GM18517 (cell line): ENCODE measurements around the gene RNF186.
"Not testable (repeated sequence)": the region's sequence is repeated elsewhere in the genome, so short reads cannot be mapped to it uniquely, and the experiment has no call there.

Experiments
- ATAC-seq: cut with Tn5 transposase; IDR thresholded peaks from one replicate; pipeline ENCODE4 v1.9.1; 2021; ENCODE audit warnings: mild to moderate bottlenecking, moderate library complexity; ENCODE audit not compliant: unreplicated experiment

RNF186 gene

GRCh38 chr1:19825298-19825697, 10.2 kb upstream of the RNF186 start:
- ATAC-seq = no peak

- ATAC-seq = no peak
Measured at GRCh38 chr1:19824541-19824940, 9.5 kb upstream of the RNF186 start.

GRCh38 chr1:19824036-19824435, 9.0 kb upstream of the RNF186 start:
- ATAC-seq = no peak

- no peak for ATAC-seq
Measured at GRCh38 chr1:19819701-19820100, 4.6 kb upstream of the RNF186 start.

GRCh38 chr1:19818324-19818723, 3.2 kb upstream of the RNF186 start:
- no peak for ATAC-seq

GRCh38 chr1:19817160-19817559, 2.1 kb upstream of the RNF186 start:
- ATAC-seq = no peak

- ATAC-seq = not testable (repeated sequence)
Measured at GRCh38 chr1:19816737-19817086, 1.6 kb upstream of the RNF186 start.

- no peak for ATAC-seq
Measured at GRCh38 chr1:19815801-19816736, 986 bp upstream of the RNF186 start.

- no peak for ATAC-seq
Measured at GRCh38 chr1:19814244-19814661, 830 bp downstream of the RNF186 start.

- ATAC-seq = no peak
Measured at GRCh38 chr1:19813643-19813960, 1.5 kb downstream of the RNF186 start.

- no peak for ATAC-seq
Measured at GRCh38 chr1:19812875-19813642, 2.0 kb downstream of the RNF186 start.

GRCh38 chr1:19811206-19811851, 3.8 kb downstream of the RNF186 start:
- no peak for ATAC-seq

GRCh38 chr1:19809044-19809750, 5.9 kb downstream of the RNF186 start:
- ATAC-seq = no peak

- ATAC-seq = no peak
Measured at GRCh38 chr1:19808351-19808750, 6.7 kb downstream of the RNF186 start.

- ATAC-seq = no peak
Measured at GRCh38 chr1:19804831-19805251, 10.2 kb downstream of the RNF186 start.

- no peak for ATAC-seq
Measured at GRCh38 chr1:19802269-19802668, 12.8 kb downstream of the RNF186 start.

GRCh38 chr1:19800076-19800804, 14.8 kb downstream of the RNF186 start:
- ATAC-seq = peak; percentile 52

GRCh38 chr1:19799230-19800075, 15.6 kb downstream of the RNF186 start, which contains the start of gene TMCO4:
TSS of gene TMCO4 (minus strand) at chr1:19799916. CDS start at chr1:19780758, 19,158 bp downstream.
- peak; percentile 38 for ATAC-seq

- no peak for ATAC-seq
Measured at GRCh38 chr1:19798486-19799229, 16.4 kb downstream of the RNF186 start.
